Measurements from ENCODE around the gene ADGRV1. TPM values are rescaled to one million over a fixed set of nuclear protein-coding genes. Genes with fewer than 3 reads are reported as not detected.

ADGRV1 gene
- total RNA-seq, 1 experiment from 2014 or later: 21.4 TPM

DNA sequence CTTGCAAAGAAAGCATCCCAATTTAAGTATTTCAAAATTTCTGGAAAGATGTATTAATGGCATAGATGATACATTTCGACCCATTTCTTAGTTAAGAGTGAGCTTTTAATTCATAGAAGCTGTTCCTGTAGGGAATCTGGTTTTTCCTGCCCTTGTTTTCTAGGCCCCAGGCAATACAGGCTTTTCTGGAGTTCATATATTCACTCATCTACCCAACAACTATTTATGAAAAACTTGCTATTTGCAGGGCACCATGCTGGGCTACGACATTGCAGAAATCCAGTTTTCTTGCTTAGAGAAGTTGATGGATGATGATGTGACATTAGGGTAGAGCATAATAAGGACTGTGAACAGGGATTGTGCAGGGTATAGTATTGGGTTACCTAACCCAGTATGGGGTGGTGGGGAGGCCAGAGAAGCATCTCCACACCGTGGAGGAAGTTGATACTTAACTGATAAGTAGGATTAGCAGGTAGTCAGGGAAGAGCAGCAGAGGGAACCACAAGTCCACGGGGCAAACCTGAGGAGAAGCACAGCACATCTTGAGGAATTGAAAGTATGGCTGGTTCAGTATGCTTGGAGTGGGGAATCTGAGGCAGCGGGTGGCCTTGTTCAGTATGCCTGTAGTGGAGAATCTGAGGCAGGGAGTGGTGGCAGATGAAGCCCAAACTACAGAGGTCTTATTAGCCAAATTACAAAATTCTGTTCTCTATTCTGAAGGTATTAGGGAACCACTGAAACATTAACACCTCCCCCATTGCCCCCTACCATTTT, 577.1 kb downstream of the ADGRV1 start:
- Histone ChIP-seq H3K27ac (no peak overlapping the region), H3K4me3 (no peak overlapping the region), H3K36me3 (no peaks in the 10 kb centered on the region), H3K4me1 (no peaks in the 10 kb centered on the region), H3K9me3 (replicated peaks) (0 out of 2 replicates have a peak, but pooled peaks cover 2% of the 10 kb centered on the region), H3K27me3 (no peaks in the 10 kb centered on the region)
- DNase-seq: no peak

DNA sequence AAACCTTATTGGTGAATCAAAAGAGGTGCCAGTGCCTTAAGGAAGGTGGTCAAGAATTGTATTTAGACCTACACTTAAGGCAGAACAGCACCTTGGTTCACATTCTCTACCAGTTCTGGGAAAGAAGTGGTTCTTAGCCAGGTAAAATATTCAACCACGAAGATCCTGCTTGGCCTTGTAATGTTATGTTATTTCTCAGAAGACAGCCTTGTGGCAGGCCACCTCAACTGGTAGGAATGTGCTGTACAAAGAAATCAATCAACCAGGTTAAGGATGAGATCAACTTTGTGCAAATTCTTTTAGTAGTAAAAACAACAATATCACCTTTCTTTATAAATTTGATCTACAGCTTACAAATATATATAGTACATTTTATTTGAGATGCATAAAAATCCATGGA, 577.7 kb downstream of the ADGRV1 start:
- no peaks in the 10 kb centered on the region for H3K36me3 ChIP-seq
- H3K9me3 ChIP-seq (replicated peaks): 0 out of 2 replicates have a peak, but pooled peaks cover 2% of the 10 kb centered on the region
- no peaks in the 10 kb centered on the region for H3K27me3 ChIP-seq
- no peaks in the 10 kb centered on the region for H3K4me1 ChIP-seq
- no peak overlapping the region for H3K27ac ChIP-seq
- H3K4me3 ChIP-seq: no peak overlapping the region
- no peak for DNase-seq

DNA sequence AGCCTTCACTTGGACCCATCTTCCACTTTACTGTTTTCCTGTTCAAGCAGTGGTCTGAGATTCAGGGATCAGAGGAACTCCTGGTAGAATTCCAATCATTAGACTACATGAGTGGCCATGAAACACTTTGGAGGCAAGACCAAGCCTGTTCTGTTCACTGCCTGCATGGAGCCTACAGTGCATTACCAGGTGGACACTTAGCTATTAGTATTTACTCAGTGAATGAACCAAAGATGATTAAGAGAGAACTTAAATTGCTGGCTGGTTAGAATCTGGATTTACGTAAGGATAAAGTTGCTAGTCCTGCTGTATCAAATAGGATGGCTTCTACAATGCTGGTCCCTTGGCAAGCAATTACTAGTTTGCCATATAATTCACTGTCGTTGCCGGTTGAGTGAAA, 579.0 kb downstream of the ADGRV1 start:
- Histone ChIP-seq H3K27ac (no peak overlapping the region), H3K27me3 (no peaks in the 10 kb centered on the region), H3K4me3 (no peak overlapping the region), H3K9me3 (replicated peaks) (no peaks in the 10 kb centered on the region), H3K36me3 (no peaks in the 10 kb centered on the region), H3K4me1 (no peaks in the 10 kb centered on the region)
- no peak for DNase-seq

DNA sequence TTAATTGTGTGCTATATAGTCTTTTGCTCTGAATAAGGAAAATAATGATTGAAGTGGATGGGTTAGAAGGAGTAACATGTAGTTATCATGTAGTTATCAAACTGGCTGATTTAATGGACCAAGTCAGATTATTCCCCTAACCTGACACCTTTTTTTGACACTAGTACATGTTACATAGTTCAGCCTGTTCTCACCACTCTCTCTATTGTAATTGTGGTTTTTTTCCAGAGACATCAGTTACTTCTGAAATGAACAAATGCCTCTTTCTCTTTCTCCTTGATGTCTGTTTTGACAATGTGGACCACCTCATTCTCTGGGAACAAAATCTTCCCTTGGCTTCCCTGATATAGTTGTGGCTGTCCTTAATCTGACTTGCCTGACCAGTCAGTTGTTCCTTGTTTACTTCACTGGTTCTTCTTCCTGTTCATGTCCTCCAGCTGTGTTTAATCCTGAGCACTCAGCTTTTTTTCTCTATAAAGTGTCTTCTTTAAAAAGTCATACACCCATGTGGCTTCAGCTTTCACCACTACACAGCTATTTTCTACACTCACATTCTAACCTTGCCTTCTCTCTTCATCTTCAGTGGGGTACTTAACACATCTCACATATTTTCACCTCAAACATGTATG, 581.1 kb downstream of the ADGRV1 start:
- DNase-seq: no peak
- no peak overlapping the region for H3K4me3 ChIP-seq
- no peaks in the 10 kb centered on the region for H3K4me1 ChIP-seq
- no peak overlapping the region for H3K27ac ChIP-seq
- no peaks in the 10 kb centered on the region for H3K27me3 ChIP-seq
- no peaks in the 10 kb centered on the region for H3K9me3 ChIP-seq (replicated peaks)
- H3K36me3 ChIP-seq: no peaks in the 10 kb centered on the region

DNA sequence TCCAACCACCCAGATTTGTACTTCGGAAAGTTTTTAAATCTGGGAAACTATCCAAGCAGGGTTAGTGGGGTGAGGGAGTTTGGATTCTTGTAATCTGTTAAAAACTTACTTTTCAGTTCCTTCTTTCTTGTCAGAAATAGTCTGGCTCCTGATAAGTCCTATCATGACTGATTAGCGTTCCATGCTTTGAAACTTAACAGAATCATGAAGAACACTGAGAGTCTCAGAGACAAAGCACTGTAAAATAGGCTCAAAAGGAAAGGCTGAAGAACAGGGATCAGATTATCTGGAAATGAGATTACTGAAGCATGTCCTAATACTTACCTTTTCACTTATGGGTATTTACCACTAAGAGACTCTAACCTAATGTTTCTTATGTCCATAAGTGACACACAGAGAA, 582.1 kb downstream of the ADGRV1 start:
- H3K9me3 ChIP-seq (replicated peaks): no peaks in the 10 kb centered on the region
- H3K36me3 ChIP-seq: no peaks in the 10 kb centered on the region
- DNase-seq: no peak
- no peak overlapping the region for H3K4me3 ChIP-seq
- H3K27ac ChIP-seq: no peak overlapping the region
- H3K27me3 ChIP-seq: no peaks in the 10 kb centered on the region
- no peaks in the 10 kb centered on the region for H3K4me1 ChIP-seq

DNA sequence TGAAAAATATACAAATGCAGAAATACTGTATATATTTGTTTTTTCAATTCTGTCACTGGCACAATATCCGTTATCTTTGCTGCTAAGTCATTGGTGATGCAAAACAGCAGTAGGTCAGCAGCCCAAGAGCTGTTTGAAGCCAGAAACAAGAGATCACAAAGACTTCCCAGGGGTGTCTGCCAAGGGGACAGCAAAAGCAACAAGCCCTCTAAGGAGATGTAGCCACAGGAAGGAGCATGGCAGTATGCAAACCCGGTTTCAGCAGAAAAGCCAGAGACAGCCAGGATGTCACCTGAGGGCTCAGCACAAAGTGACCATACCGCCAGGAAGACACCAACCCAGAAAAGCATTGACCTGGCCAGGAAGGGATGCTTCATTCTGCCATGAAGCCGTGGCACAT, 583.0 kb downstream of the ADGRV1 start:
- no peak for DNase-seq
- Histone ChIP-seq H3K9me3 (replicated peaks) (no peaks in the 10 kb centered on the region), H3K27me3 (no peaks in the 10 kb centered on the region), H3K4me3 (no peak overlapping the region), H3K27ac (no peak overlapping the region), H3K4me1 (no peaks in the 10 kb centered on the region), H3K36me3 (no peaks in the 10 kb centered on the region)

DNA sequence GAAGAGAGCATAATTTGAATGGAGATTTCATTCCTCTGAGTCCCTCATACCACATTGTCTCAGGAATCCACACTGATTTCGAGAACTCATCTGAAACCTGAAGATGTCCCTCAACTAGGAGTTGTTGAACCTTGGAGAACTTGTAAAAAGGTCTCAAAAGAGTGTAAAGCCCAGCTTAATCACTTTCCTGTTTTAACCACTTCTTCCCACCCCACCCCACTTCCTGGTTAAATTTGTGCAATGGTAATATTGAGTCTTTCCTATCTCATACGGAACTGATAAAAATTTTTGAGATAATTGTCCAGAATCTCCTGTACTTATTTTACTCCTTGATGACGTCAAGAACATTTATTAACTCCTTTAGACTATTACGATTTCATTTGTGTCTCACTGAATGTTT, 583.8 kb downstream of the ADGRV1 start:
- H3K27me3 ChIP-seq: no peaks in the 10 kb centered on the region
- no peak for DNase-seq
- H3K4me3 ChIP-seq: no peak overlapping the region
- no peaks in the 10 kb centered on the region for H3K36me3 ChIP-seq
- H3K9me3 ChIP-seq (replicated peaks): no peaks in the 10 kb centered on the region
- no peaks in the 10 kb centered on the region for H3K4me1 ChIP-seq
- H3K27ac ChIP-seq: no peak overlapping the region

DNA sequence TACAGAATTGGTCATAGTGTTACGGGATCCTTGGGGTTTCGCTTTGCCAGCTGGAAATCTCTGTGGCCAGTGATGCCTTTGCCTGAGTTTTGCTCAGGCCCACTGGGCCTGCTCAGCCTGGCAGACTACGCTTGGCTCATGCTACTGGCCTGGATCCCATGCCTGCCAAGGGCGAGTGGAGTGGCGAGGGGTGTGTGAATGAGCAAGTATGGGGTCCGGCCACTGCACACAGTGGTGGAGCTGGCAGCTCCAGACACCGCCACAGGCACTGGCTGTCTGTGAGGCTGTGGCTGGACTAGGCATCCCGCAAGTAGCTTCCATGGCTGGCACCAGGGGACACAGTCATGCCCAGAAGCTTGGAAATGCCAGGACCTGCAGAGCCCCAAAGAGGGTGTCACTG, 584.2 kb downstream of the ADGRV1 start:
- Histone ChIP-seq H3K36me3 (no peaks in the 10 kb centered on the region), H3K4me3 (no peak overlapping the region), H3K9me3 (replicated peaks) (no peaks in the 10 kb centered on the region), H3K4me1 (no peaks in the 10 kb centered on the region), H3K27me3 (no peaks in the 10 kb centered on the region), H3K27ac (no peak overlapping the region)
- no peak for DNase-seq

DNA sequence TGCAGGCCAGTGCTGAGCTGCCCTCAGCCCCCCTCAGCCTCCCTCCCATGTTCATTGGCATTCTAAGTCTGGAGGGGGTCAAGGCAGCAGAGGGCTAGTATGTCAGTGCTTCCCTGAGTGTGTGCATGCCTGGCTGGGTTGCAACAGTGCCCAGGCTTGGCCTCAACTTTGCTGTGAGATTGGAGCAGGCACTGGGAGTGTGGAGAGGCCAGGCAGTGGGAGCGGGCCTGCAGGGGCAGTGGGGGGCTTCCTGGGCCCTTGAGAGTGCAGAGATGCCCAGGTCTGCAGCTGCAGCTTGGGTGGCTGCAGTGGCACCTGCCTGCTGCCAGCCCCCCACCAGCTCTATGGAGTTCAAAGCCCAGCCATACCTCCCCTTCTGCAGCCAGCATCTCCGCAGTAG, 585.2 kb downstream of the ADGRV1 start:
- no peaks in the 10 kb centered on the region for H3K4me1 ChIP-seq
- no peak overlapping the region for H3K27ac ChIP-seq
- no peak for DNase-seq
- H3K4me3 ChIP-seq: no peak overlapping the region
- H3K27me3 ChIP-seq: no peaks in the 10 kb centered on the region
- H3K36me3 ChIP-seq: no peaks in the 10 kb centered on the region
- no peaks in the 10 kb centered on the region for H3K9me3 ChIP-seq (replicated peaks)

DNA sequence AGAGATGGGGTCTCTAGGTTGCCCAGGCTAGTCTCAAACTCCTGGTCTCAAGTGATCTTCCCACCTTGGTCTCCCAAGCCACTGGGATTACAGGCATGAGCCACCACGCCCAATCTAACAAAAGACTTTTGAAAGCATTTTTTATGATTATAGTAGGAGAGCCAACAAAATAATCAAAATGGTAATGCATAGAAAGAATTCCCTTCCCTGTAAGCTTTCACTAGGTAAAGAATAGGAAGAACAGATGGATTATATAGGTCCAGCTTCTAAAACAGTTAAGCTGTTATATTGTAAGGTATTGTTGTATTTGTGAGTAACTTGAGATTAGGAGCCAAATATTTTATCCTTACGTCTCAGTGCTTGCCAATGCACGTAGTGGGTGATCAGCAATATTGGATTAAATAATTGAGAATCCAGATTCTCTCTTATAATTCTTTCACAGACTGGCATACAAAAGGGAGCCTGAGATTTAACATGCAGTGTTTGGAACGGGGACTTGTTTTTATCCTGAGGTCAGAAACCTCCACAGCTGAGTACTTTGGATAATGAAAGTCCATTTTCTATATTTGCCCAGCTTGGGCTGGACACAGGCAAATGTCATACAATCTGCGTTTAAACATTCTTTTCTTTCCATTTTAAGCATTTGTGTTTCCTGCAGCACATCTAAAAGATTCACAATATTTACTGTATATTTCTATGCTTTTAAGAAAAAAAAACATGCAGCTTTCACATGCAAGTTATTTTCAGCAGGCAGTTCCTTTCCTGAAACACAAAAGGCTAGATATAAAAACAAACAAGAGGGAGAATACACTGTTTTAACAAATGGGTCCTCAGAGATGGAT, 586.1 kb downstream of the ADGRV1 start:
- Histone ChIP-seq H3K36me3 (no peaks in the 10 kb centered on the region), H3K27ac (no peak overlapping the region), H3K27me3 (no peaks in the 10 kb centered on the region), H3K4me1 (no peaks in the 10 kb centered on the region), H3K4me3 (no peak overlapping the region), H3K9me3 (replicated peaks) (no peaks in the 10 kb centered on the region)
- no peak for DNase-seq

DNA sequence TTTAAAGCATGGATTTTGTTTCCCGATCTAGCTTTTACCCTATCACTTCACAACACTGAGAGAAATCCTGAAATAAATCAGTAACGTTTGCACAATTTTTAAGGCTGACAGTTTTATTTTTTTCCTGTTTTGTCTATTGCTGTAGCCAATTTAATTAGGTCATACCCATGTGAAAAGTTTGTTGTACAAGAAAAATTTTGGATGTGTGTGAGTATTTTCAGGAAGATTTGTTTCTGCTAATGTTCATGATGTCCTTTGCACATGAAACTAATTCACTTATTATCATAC, 586.7 kb downstream of the ADGRV1 start:
- Histone ChIP-seq H3K4me3 (no peak overlapping the region), H3K4me1 (no peaks in the 10 kb centered on the region), H3K27ac (no peak overlapping the region), H3K36me3 (no peaks in the 10 kb centered on the region), H3K27me3 (no peaks in the 10 kb centered on the region), H3K9me3 (replicated peaks) (no peaks in the 10 kb centered on the region)
- no peak for DNase-seq

DNA sequence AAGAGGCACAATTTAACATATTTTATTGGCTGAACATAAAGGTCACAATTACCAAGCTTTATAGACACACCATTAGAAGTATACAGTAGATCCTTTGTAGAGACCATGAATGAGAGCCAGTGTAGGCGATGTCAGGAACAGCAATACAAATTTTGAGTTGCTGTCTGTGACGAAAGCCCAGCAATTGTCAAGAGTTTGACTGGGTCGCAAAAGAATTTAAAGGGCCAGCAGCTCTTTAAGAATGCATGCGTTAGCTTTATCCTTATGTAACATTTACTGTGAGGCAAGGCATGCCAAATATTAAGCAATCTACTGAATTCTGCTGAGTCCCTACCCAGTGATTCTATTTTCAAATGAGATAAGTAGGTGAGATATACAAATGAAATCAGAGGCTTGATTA, 587.6 kb downstream of the ADGRV1 start:
- Histone ChIP-seq H3K4me3 (no peak overlapping the region), H3K27ac (no peak overlapping the region), H3K27me3 (no peaks in the 10 kb centered on the region), H3K4me1 (no peaks in the 10 kb centered on the region), H3K9me3 (replicated peaks) (no peaks in the 10 kb centered on the region), H3K36me3 (no peaks in the 10 kb centered on the region)
- no peak for DNase-seq

DNA sequence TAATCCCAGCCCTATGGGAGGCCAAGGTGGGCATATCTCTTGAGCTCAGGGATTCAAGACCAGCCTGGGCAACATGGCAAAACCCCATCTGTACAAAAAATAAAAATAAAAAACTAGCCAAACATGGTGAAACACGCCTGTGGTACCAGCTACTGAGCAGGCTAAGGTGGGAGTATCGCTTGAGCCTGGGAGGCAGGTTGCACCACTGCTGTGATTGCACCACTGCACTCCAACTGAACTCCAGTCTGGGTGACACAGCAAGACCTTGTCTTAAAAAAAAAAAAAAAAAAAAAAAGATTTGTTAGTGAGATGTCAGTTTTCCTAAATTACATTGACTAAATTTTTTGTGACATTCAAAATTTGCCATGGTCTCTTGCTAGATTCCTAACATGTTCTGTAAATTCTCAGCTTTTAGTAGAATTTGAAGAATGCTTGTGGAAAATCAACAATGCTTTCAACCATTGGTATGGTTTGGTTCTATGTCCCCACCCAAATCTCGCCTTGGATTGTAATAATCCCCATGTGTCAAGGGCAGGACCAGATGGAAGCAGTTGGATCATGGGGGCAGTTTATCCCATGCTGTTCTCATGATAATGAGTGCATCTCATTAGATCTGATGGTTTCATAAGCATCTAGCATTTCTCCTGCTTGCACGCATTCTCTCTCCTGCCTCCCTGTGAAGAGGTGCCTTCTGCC, 588.5 kb downstream of the ADGRV1 start:
- Histone ChIP-seq H3K9me3 (replicated peaks) (no peaks in the 10 kb centered on the region), H3K4me3 (no peak overlapping the region), H3K36me3 (no peaks in the 10 kb centered on the region), H3K27me3 (no peaks in the 10 kb centered on the region), H3K27ac (no peak overlapping the region), H3K4me1 (no peaks in the 10 kb centered on the region)
- no peak for DNase-seq

DNA sequence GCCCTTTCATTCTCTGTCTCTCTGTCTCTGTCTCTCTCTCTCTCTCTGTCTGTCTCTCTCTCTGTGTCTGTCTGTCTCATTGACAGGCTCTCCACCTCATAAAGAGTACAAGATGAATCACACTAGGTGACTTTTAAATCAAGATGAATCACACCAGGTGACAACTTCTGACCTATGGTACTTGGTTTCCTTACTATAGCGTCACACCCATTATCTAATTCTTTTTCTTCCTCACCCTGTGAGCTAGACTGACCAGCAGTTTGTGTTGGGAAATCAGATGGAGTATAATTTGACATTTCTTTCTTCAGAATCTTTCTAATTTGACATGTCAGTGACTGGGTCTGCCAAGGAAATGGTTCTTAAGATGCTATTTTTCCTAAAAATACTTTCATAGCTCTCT, 591.6 kb downstream of the ADGRV1 start:
- H3K4me1 ChIP-seq: no peaks in the 10 kb centered on the region
- no peak overlapping the region for H3K27ac ChIP-seq
- H3K9me3 ChIP-seq (replicated peaks): no peaks in the 10 kb centered on the region
- H3K4me3 ChIP-seq: no peak overlapping the region
- H3K36me3 ChIP-seq: no peaks in the 10 kb centered on the region
- no peaks in the 10 kb centered on the region for H3K27me3 ChIP-seq
- DNase-seq: no peak

DNA sequence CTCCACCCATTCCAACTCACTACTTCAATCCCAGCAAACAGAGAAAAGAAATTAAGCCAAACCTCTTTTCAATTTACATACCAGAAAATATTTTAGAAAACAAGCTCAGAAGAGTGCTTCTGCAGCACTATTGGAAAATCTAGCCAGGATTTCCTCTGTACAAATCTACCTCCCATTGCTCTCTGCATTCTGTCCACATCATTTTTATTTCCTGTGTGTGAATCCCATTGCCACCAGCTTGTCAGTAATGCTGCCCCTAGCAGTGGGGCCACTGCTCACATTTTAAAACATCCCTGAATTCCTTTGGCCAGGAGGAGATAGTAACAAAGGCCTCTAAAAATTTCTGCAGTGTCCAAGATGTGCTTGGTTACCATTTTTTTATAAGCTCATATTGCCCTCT, 592.0 kb downstream of the ADGRV1 start:
- Histone ChIP-seq H3K4me3 (no peak overlapping the region), H3K27me3 (no peaks in the 10 kb centered on the region), H3K36me3 (no peaks in the 10 kb centered on the region), H3K27ac (no peak overlapping the region), H3K4me1 (no peaks in the 10 kb centered on the region), H3K9me3 (replicated peaks) (no peaks in the 10 kb centered on the region)
- no peak for DNase-seq

All from SJCRH30 (cell line).